Panc1 (cell line): ENCODE data around the gene SPATA20. TPM values are rescaled to one million over a fixed set of nuclear protein-coding genes. Genes with fewer than 3 reads are reported as not detected.

Source experiments
- ATAC-seq: fragments of 200-7000 bp; cut with Tn5 transposase; 2 replicates; pipeline ENCODE4 v1.9.1; 2020; ENCODE audit warnings: mild to moderate bottlenecking, moderate library complexity
- BruUV-seq: library from RNA; stranded (reverse); fragments of 400-500 nt; replicated peaks from 2 replicates; lab custom pipeline; 2021; lab: Mats Ljungman, UMichigan
- CTCF ChIA-PET: fragments of 300-600 bp; sonication (Branson Sonifier 250); formaldehyde crosslinking; loops from one replicate; lab custom pipeline; 2022; ENCODE audit warnings: antibody characterized with exemption; lab: Charles Lee
- POLR2A ChIA-PET: fragments of 300-600 bp; sonication (Branson Sonifier 250); formaldehyde crosslinking; loops from one replicate; lab custom pipeline; 2022; ENCODE audit warnings: antibody characterized with exemption; lab: Charles Lee
- DNase-seq: peaks from one replicate; pipeline ENCODE4 v3.0.0-alpha.2; 2010; ENCODE audit warnings: low read depth, low spot score
- H3K27ac ChIP-seq: 2 replicates; pipeline ENCODE4 v1.5.1; 2011; ENCODE audit warnings: mild to moderate bottlenecking, low read length, inconsistent platforms
- H3K27me3 ChIP-seq: fragments of 200-500 bp; sonication (Bioruptor generic); 2 replicates; pipeline ENCODE4 v1.6.0; 2014; ENCODE audit warnings: low read length, inconsistent platforms; ENCODE audit not compliant: control insufficient read depth, insufficient read depth
- H3K36me3 ChIP-seq: fragments of 200-500 bp; sonication (Bioruptor generic); 2 replicates; pipeline ENCODE4 v1.5.1; 2014; ENCODE audit warnings: inconsistent platforms, mild to moderate bottlenecking, low read length, moderate library complexity; ENCODE audit not compliant: control insufficient read depth, insufficient read depth
- H3K4me1 ChIP-seq: 2 replicates; pipeline ENCODE4 v1.5.1; 2011; ENCODE audit warnings: inconsistent platforms, mild to moderate bottlenecking, low read length, moderate library complexity; ENCODE audit not compliant: control insufficient read depth, insufficient read depth
- H3K4me3 ChIP-seq, 2 experiments: 2 replicates each; pipeline ENCODE4 v1.5.1; 2011 to 2012; ENCODE audit warnings: low read depth in 2 of 2, low read length in 2 of 2, mild to moderate bottlenecking in 2 of 2, inconsistent platforms in 1 of 2, moderate library complexity in 1 of 2
- H3K9me3 ChIP-seq: fragments of 200-500 bp; sonication (Bioruptor generic); 2 replicates; pipeline ENCODE4 v1.5.1; 2014; ENCODE audit warnings: low read depth, mild to moderate bottlenecking, inconsistent platforms, low read length, moderate library complexity; ENCODE audit not compliant: control insufficient read depth, insufficient read depth
- POLR2AphosphoS5 ChIP-seq: IDR thresholded peaks from 2 replicates; pipeline ENCODE4 v1.6.1; 2012; ENCODE audit warnings: mild to moderate bottlenecking, low read depth, low read length, moderate library complexity
- SIN3A ChIP-seq: IDR thresholded peaks from 2 replicates; pipeline ENCODE4 v1.6.1; 2012; ENCODE audit warnings: low read depth, mild to moderate bottlenecking, low read length, moderate library complexity, borderline replicate concordance; ENCODE audit not compliant: insufficient read depth
- TCF7L2 ChIP-seq: IDR thresholded peaks from 2 replicates; pipeline ENCODE4 v1.6.1; 2011; ENCODE audit warnings: mild to moderate bottlenecking, low read depth, low read length, inconsistent platforms
- in situ Hi-C: cut with HindIII; loops from 2 replicates; pipeline ENCODE4 v1.10.0; 2016; ENCODE audit warnings: low sequenced_read_pairs, low pct_unique_long_range_greater_than_20kb
- intact Hi-C: fragments of 100-400 bp; cut with micrococcal nuclease; formaldehyde crosslinking; loops from one replicate; pipeline ENCODE4 v1.10.0; 2022; ENCODE audit not compliant: unreplicated experiment
- total RNA-seq: library from RNA; stranded (reverse); gene quantifications from one replicate; pipeline ENCODE4 v1.2.1, GENCODE V29; 2021; ENCODE audit not compliant: unreplicated experiment
- TF ChIP-seq, protein P1 (sequence below): fragments of 450-650 bp; IDR thresholded peaks from 2 replicates; pipeline ENCODE4 v1.5.1; 2017; ENCODE audit warnings: mild to moderate bottlenecking
- TF ChIP-seq, protein P2 (sequence below), 2 experiments: IDR thresholded peaks; 2 replicates each; pipeline ENCODE4 v1.6.1; 2011 to 2012; ENCODE audit warnings: low read depth in 2 of 2, control low read depth in 1 of 2, low read length in 1 of 2, mild to moderate bottlenecking in 1 of 2, moderate library complexity in 1 of 2; ENCODE audit not compliant: insufficient read depth in 1 of 2

The SPATA20 gene
- total RNA-seq, 1 experiment from 2014 or later, result 82.2 TPM

DNA sequence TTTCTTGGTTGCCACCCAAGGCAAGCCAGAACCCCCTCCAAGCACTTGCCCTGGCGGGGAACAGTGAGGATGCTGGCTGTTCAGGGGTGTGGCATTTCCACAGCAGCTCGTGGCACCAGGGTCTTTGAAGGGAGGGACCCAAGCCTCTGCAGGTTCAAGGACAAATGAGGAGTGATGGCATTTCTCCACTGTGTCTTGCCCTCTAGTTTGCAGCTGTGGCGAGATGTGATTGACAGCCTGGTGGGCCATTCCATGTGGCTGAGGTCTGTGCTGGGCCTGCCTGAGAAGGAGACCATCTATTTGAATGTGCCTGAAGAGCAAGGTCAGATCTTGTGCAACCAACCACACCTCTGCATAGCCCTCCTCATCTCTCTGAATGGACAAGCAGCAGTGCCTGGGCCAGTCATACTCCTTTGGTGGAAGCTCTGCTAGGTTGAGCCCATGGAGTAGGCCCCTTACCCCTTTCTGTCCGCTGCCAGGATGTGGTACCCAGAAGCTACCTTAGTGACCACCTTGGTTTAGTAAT lies 19.0 kb upstream of the SPATA20 start:
- no peak for TF ChIP-seq SIN3A
- TF ChIP-seq TCF7L2, result no peak
- TF ChIP-seq POLR2AphosphoS5, result no peak
- TF ChIP-seq, protein P1, sequence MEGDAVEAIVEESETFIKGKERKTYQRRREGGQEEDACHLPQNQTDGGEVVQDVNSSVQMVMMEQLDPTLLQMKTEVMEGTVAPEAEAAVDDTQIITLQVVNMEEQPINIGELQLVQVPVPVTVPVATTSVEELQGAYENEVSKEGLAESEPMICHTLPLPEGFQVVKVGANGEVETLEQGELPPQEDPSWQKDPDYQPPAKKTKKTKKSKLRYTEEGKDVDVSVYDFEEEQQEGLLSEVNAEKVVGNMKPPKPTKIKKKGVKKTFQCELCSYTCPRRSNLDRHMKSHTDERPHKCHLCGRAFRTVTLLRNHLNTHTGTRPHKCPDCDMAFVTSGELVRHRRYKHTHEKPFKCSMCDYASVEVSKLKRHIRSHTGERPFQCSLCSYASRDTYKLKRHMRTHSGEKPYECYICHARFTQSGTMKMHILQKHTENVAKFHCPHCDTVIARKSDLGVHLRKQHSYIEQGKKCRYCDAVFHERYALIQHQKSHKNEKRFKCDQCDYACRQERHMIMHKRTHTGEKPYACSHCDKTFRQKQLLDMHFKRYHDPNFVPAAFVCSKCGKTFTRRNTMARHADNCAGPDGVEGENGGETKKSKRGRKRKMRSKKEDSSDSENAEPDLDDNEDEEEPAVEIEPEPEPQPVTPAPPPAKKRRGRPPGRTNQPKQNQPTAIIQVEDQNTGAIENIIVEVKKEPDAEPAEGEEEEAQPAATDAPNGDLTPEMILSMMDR, result no peak
- TF ChIP-seq, protein P2, sequence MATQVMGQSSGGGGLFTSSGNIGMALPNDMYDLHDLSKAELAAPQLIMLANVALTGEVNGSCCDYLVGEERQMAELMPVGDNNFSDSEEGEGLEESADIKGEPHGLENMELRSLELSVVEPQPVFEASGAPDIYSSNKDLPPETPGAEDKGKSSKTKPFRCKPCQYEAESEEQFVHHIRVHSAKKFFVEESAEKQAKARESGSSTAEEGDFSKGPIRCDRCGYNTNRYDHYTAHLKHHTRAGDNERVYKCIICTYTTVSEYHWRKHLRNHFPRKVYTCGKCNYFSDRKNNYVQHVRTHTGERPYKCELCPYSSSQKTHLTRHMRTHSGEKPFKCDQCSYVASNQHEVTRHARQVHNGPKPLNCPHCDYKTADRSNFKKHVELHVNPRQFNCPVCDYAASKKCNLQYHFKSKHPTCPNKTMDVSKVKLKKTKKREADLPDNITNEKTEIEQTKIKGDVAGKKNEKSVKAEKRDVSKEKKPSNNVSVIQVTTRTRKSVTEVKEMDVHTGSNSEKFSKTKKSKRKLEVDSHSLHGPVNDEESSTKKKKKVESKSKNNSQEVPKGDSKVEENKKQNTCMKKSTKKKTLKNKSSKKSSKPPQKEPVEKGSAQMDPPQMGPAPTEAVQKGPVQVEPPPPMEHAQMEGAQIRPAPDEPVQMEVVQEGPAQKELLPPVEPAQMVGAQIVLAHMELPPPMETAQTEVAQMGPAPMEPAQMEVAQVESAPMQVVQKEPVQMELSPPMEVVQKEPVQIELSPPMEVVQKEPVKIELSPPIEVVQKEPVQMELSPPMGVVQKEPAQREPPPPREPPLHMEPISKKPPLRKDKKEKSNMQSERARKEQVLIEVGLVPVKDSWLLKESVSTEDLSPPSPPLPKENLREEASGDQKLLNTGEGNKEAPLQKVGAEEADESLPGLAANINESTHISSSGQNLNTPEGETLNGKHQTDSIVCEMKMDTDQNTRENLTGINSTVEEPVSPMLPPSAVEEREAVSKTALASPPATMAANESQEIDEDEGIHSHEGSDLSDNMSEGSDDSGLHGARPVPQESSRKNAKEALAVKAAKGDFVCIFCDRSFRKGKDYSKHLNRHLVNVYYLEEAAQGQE (IDR thresholded peaks at IDR 0.05; ENCODE audit: insufficient read depth in 1 of 2, low read depth in 2 of 2, low read length in 1 of 2), result no peak
- intact Hi-C loops (no loop called here), in situ Hi-C loops (no loop called here)
- H3K4me1 ChIP-seq, result peaks cover 11% of the 10 kb centered on the region
- H3K27me3 ChIP-seq, result no peaks in the 10 kb centered on the region
- ATAC-seq (no peak), DNase-seq (no peak)
- no peak overlapping the region for H3K27ac ChIP-seq
- H3K9me3 ChIP-seq, result no peaks in the 10 kb centered on the region
- H3K36me3 ChIP-seq, result no peaks in the 10 kb centered on the region; the same call in 1 of the 2 replicates
- no peak overlapping the region for H3K4me3 ChIP-seq
- CTCF ChIA-PET, result no interaction called here
- POLR2A ChIA-PET, result interaction anchor here (0.7 kb wide), 1 partner anchor 24 kb away, joined by 3 read pairs; no protein-coding TSS in a partner anchor
- no TSS peak for BruUV-seq

DNA sequence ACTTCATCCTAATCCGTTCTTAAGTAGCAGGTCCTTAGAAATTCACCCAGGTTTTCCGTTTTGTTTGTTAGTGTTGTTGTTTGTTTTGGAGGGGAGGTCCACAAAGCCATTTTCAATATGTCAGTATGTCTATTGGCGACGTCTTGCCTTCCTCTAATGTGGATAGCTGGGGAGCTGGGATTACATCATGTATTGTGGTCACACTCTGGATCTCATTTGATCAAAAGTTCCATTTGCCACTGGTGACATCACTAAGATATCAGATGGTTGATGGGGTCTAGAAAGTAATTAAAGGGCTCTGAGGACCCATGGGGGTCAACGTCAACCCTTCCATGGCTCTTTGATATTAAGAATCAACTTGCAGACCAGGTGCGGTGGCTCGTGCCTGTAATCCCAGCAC lies 17.1 kb upstream of the SPATA20 start:
- H3K27me3 ChIP-seq, result no peaks in the 10 kb centered on the region
- H3K9me3 ChIP-seq, result no peaks in the 10 kb centered on the region
- TF ChIP-seq TCF7L2 (no peak), POLR2AphosphoS5 (no peak), SIN3A (no peak)
- TF ChIP-seq, protein P2 (IDR thresholded peaks at IDR 0.05; ENCODE audit: insufficient read depth in 1 of 2, low read depth in 2 of 2, low read length in 1 of 2), result no peak
- TF ChIP-seq, protein P1, result no peak
- no peak overlapping the region for H3K27ac ChIP-seq
- intact Hi-C loops, result loop anchor here (5.0 kb wide), 1 partner anchor 48 kb away; no protein-coding TSS in a partner anchor
- peaks cover 28% of the 10 kb centered on the region for H3K4me1 ChIP-seq
- no peaks in the 10 kb centered on the region; the same call in 1 of the 2 replicates for H3K36me3 ChIP-seq
- no peak overlapping the region for H3K4me3 ChIP-seq
- DNase-seq (no peak), ATAC-seq (no peak)
- CTCF ChIA-PET, result no interaction called here
- POLR2A ChIA-PET, result no interaction called here
- in situ Hi-C loops, result no loop called here
- no TSS peak for BruUV-seq
